ENCODE measurements around the gene GALNT6.

The GALNT6 gene

GRCh38 chr12:51391283-51392123, at the start of gene GALNT6:
GALNT6 (minus strand) TSS chr12:51391406; CDS start chr12:51379781, 11,625 bp downstream.
- no peak for DNase-seq (ENCODE audit: low read depth)

GRCh38 chr12:51439330-51439729, 48.1 kb upstream of the GALNT6 start:
- no peak for DNase-seq (ENCODE audit: low read depth)

- DNase-seq (ENCODE audit: low read depth) = no peak
Observed at GRCh38 chr12:51437431-51437830, 46.2 kb upstream of the GALNT6 start.

- DNase-seq (ENCODE audit: low read depth) = peak; percentile 23
Observed at GRCh38 chr12:51434305-51434704, 43.1 kb upstream of the GALNT6 start.

GRCh38 chr12:51432921-51433320, 41.7 kb upstream of the GALNT6 start:
- DNase-seq (ENCODE audit: low read depth) = no peak

- DNase-seq (ENCODE audit: low read depth) = no peak
Observed at GRCh38 chr12:51430196-51430895, 39.1 kb upstream of the GALNT6 start.

- no peak for DNase-seq (ENCODE audit: low read depth)
Observed at GRCh38 chr12:51429700-51430099, 38.5 kb upstream of the GALNT6 start.

- DNase-seq (ENCODE audit: low read depth) = no peak
Observed at GRCh38 chr12:51428256-51428655, 37.0 kb upstream of the GALNT6 start.

- peak; percentile 80 for DNase-seq (ENCODE audit: low read depth)
Observed at GRCh38 chr12:51424662-51425539, 33.7 kb upstream of the GALNT6 start, which contains the start of gene SLC4A8. SLC4A8 (plus strand) TSS chr12:51424831; CDS start chr12:51424988, 157 bp downstream.

- DNase-seq (ENCODE audit: low read depth) = no peak
Observed at GRCh38 chr12:51424094-51424661, 33.0 kb upstream of the GALNT6 start.

- peak; percentile 65 for DNase-seq (ENCODE audit: low read depth)
Observed at GRCh38 chr12:51421266-51421884, 30.2 kb upstream of the GALNT6 start.

GRCh38 chr12:51419425-51420193, 28.4 kb upstream of the GALNT6 start:
- no peak for DNase-seq (ENCODE audit: low read depth)

- DNase-seq (ENCODE audit: low read depth) = no peak
Observed at GRCh38 chr12:51417826-51418225, 26.6 kb upstream of the GALNT6 start.

- no peak for DNase-seq (ENCODE audit: low read depth)
Observed at GRCh38 chr12:51415931-51416330, 24.7 kb upstream of the GALNT6 start.

- no peak for DNase-seq (ENCODE audit: low read depth)
Observed at GRCh38 chr12:51413791-51414190, 22.6 kb upstream of the GALNT6 start.

GRCh38 chr12:51413149-51413548, 21.9 kb upstream of the GALNT6 start:
- DNase-seq (ENCODE audit: low read depth) = no peak

- DNase-seq (ENCODE audit: low read depth) = no peak
Observed at GRCh38 chr12:51409846-51410245, 18.6 kb upstream of the GALNT6 start.

- no peak for DNase-seq (ENCODE audit: low read depth)
Observed at GRCh38 chr12:51407604-51408003, 16.4 kb upstream of the GALNT6 start.

GRCh38 chr12:51406859-51407258, 15.7 kb upstream of the GALNT6 start:
- no peak for DNase-seq (ENCODE audit: low read depth)

- DNase-seq (ENCODE audit: low read depth) = no peak
Observed at GRCh38 chr12:51406290-51406689, 15.1 kb upstream of the GALNT6 start.

GRCh38 chr12:51405801-51406207, 14.6 kb upstream of the GALNT6 start:
- DNase-seq (ENCODE audit: low read depth) = no peak

Measured in iris pigment epithelial cell (primary cell).